Mesendoderm (in vitro differentiated cells): Measurements from ENCODE around the gene OR8A1.

Experiments
- DNase-seq: peaks from one replicate; pipeline ENCODE4 v3.0.0; 2013
- H2AK5ac ChIP-seq: 2 replicates; pipeline ENCODE4 v1.6.1; 2013; ENCODE audit warnings: low read length, inconsistent platforms
- H2BK120ac ChIP-seq: 2 replicates; pipeline ENCODE4 v1.6.1; 2013; ENCODE audit warnings: low read depth, mild to moderate bottlenecking, low read length, moderate library complexity, mixed read lengths
- H2BK15ac ChIP-seq: replicated peaks from 2 replicates; pipeline ENCODE4 v1.6.1; 2013; ENCODE audit warnings: low read depth, mild to moderate bottlenecking, moderate library complexity
- H2BK5ac ChIP-seq: 2 replicates; pipeline ENCODE4 v1.6.1; 2013; ENCODE audit warnings: low read length, inconsistent platforms
- H3K18ac ChIP-seq: 2 replicates; pipeline ENCODE4 v1.6.1; 2013; ENCODE audit warnings: mild to moderate bottlenecking, low read length, mixed read lengths
- H3K23ac ChIP-seq: one replicate; pipeline ENCODE4 v1.6.1; 2013; ENCODE audit warnings: low read length
- H3K27ac ChIP-seq: 2 replicates; pipeline ENCODE4 v1.5.1; 2013; ENCODE audit warnings: low read depth, mild to moderate bottlenecking, inconsistent platforms, low read length, moderate library complexity
- H3K27me3 ChIP-seq: 2 replicates; pipeline ENCODE4 v1.6.1; 2013; ENCODE audit warnings: low read length, control low read depth, mild to moderate bottlenecking, inconsistent platforms; ENCODE audit not compliant: insufficient read depth, poor library complexity
- H3K36me3 ChIP-seq: 2 replicates; pipeline ENCODE4 v1.6.1; 2013; ENCODE audit warnings: low read length, inconsistent platforms; ENCODE audit not compliant: control insufficient read depth, insufficient read depth
- H3K4ac ChIP-seq: one replicate; pipeline ENCODE4 v1.6.1; 2013; ENCODE audit warnings: low read depth, mild to moderate bottlenecking, low read length, moderate library complexity
- H3K4me1 ChIP-seq: 2 replicates; pipeline ENCODE4 v1.6.1; 2013; ENCODE audit warnings: low read depth, low read length, inconsistent platforms; ENCODE audit not compliant: control insufficient read depth
- H3K4me2 ChIP-seq: 2 replicates; pipeline ENCODE4 v1.6.1; 2013; ENCODE audit warnings: low read length
- H3K4me3 ChIP-seq: 2 replicates; pipeline ENCODE4 v1.5.1; 2013; ENCODE audit warnings: mild to moderate bottlenecking, low read length
- H3K56ac ChIP-seq: one replicate; pipeline ENCODE4 v1.6.1; 2013; ENCODE audit warnings: low read length
- H3K79me1 ChIP-seq: 2 replicates; pipeline ENCODE4 v1.6.1; 2013; ENCODE audit warnings: low read length, inconsistent platforms
- H3K79me2 ChIP-seq: 2 replicates; pipeline ENCODE4 v1.6.1; 2013; ENCODE audit warnings: mild to moderate bottlenecking, low read length; ENCODE audit not compliant: control insufficient read depth, insufficient read depth
- H3K9ac ChIP-seq: 2 replicates; pipeline ENCODE4 v1.6.1; 2013; ENCODE audit warnings: low read length, inconsistent platforms
- H4K5ac ChIP-seq: one replicate; pipeline ENCODE4 v1.6.1; 2013; ENCODE audit warnings: low read length
- H4K8ac ChIP-seq: one replicate; pipeline ENCODE4 v1.6.1; 2013; ENCODE audit warnings: low read depth, mild to moderate bottlenecking, control low read depth, low read length, moderate library complexity
- WGBS: extraction: QIAGEN DNeasy Blood & Tissue Kit; methylation state at CpG from one replicate; pipeline ENCODE4 v1.1.7; 2013; ENCODE audit warnings: low lambda C conversion rate, missing lambda C conversion rate; ENCODE audit not compliant: insufficient coverage; ENCODE audit errors: extremely low coverage; 5-methylcytosine and 5-hydroxymethylcytosine counted together

The OR8A1 gene

DNA sequence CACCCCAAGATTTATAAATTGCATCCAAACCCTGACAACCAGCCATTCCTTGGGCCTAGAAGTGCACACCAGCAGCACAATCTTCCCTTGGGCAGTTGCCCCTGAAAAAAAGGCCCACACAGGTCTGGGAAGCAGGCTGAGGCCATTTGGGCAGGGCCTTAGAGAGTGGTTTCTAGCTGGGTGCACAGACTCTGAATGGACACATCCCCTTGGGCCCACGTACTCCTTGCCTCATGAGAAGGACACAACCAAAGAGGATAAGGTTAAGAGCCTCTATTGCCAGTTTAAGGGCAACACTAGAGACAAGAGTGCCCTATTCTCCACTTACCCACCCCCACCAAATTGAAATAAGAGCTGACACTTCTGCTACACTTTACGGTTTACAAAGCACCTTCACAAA lies 40.5 kb downstream of the OR8A1 start:
- H4K8ac ChIP-seq, result no peak overlapping the region
- H3K79me2 ChIP-seq, result no peaks in the 10 kb centered on the region
- H4K5ac ChIP-seq, result no peak overlapping the region
- no peak overlapping the region for H3K27ac ChIP-seq
- H3K27me3 ChIP-seq, result no peaks in the 10 kb centered on the region
- no peaks in the 10 kb centered on the region for H3K4me1 ChIP-seq
- H2BK15ac ChIP-seq, result no peak overlapping the region
- DNase-seq, result no peak
- H3K36me3 ChIP-seq, result no peaks in the 10 kb centered on the region
- no peak overlapping the region for H2BK5ac ChIP-seq
- H3K4me2 ChIP-seq, result no peak overlapping the region
- H3K18ac ChIP-seq, result no peak overlapping the region
- H2AK5ac ChIP-seq, result no peak overlapping the region
- WGBS, result no CpG with 5 or more reads among the region's 2 CpGs
- H3K9ac ChIP-seq, result no peak overlapping the region
- H3K23ac ChIP-seq, result no peak overlapping the region
- no peaks in the 10 kb centered on the region for H3K79me1 ChIP-seq
- H3K4me3 ChIP-seq, result no peak overlapping the region
- H2BK120ac ChIP-seq, result no peak overlapping the region
- no peak overlapping the region for H3K56ac ChIP-seq
- H3K4ac ChIP-seq, result no peak overlapping the region

DNA sequence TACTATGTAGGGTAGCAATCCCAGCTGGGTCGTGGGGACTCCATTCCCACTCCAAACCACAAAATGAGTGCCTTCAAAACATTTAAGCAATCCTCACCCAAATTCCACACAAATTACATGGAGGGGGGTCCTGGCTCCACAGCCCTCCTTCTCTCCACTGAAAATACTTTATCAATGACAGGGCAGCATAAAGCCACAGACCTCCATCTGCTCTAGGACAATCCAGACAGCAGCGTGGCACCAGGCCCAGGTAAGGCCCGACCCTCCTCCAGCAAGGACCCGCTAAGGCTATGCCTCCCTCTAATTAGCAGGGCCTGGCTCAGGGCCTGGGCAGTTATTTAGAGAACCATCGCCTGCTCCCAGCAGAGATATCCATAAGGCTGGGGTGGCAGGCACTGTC lies 41.3 kb downstream of the OR8A1 start, which contains the start of gene PANX3:
TSS of gene PANX3 (plus strand) at position 365 of the 400 bp plus-strand sequence. CDS start 129 bp downstream, outside the sequence.
- Histone ChIP-seq H3K27me3 (no peaks in the 10 kb centered on the region), H3K4me3 (no peak within 1 kb of the TSS), H4K5ac (no peak within 1 kb of the TSS), H2BK5ac (no peak within 1 kb of the TSS), H4K8ac (no peak within 1 kb of the TSS), H3K4me1 (no peaks in the 10 kb centered on the region), H3K9ac (no peak within 1 kb of the TSS), H3K18ac (no peak within 1 kb of the TSS), H3K27ac (no peak within 1 kb of the TSS), H3K4me2 (no peak within 1 kb of the TSS), H3K79me2 (no peaks in the 10 kb centered on the region), H3K23ac (no peak within 1 kb of the TSS), H2BK120ac (no peak within 1 kb of the TSS), H2BK15ac (no peak within 1 kb of the TSS), H2AK5ac (no peak within 1 kb of the TSS), H3K36me3 (no peaks in the 10 kb centered on the region), H3K56ac (no peak within 1 kb of the TSS), H3K79me1 (no peaks in the 10 kb centered on the region), H3K4ac (no peak within 1 kb of the TSS)
- no peak for DNase-seq
- WGBS, result no CpG with 5 or more reads among the region's 5 CpGs

DNA sequence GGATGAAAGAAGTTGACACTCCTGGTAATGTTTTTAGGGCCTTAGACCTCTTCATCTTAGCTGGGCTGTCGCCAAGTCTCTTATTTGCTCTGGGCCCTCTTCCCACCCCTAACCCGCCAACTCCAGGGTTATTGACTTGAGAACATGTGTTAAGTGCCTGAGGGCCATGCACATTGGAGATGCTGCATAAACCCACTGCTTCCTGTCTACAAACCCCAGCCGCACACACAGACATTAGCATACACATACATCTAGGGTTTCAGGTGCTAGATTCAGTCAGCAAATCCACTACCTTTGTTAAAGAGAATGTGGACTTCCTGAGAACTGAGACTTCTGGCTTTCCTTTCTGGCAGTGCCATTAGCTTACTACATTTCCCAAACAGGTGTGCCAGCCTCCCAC lies 42.2 kb downstream of the OR8A1 start:
- Histone ChIP-seq H3K27ac (no peak overlapping the region), H4K8ac (no peak overlapping the region), H3K79me2 (no peaks in the 10 kb centered on the region), H3K56ac (no peak overlapping the region), H2BK120ac (no peak overlapping the region), H3K4me3 (no peak overlapping the region), H2BK5ac (no peak overlapping the region), H3K4me2 (no peak overlapping the region), H3K4me1 (no peaks in the 10 kb centered on the region), H3K18ac (no peak overlapping the region), H2AK5ac (no peak overlapping the region), H3K23ac (no peak overlapping the region), H3K9ac (no peak overlapping the region), H3K4ac (no peak overlapping the region), H3K36me3 (no peaks in the 10 kb centered on the region), H3K27me3 (no peaks in the 10 kb centered on the region), H2BK15ac (no peak overlapping the region), H4K5ac (no peak overlapping the region), H3K79me1 (no peaks in the 10 kb centered on the region)
- DNase-seq, result no peak
- no CpG with 5 or more reads among the region's 3 CpGs for WGBS

DNA sequence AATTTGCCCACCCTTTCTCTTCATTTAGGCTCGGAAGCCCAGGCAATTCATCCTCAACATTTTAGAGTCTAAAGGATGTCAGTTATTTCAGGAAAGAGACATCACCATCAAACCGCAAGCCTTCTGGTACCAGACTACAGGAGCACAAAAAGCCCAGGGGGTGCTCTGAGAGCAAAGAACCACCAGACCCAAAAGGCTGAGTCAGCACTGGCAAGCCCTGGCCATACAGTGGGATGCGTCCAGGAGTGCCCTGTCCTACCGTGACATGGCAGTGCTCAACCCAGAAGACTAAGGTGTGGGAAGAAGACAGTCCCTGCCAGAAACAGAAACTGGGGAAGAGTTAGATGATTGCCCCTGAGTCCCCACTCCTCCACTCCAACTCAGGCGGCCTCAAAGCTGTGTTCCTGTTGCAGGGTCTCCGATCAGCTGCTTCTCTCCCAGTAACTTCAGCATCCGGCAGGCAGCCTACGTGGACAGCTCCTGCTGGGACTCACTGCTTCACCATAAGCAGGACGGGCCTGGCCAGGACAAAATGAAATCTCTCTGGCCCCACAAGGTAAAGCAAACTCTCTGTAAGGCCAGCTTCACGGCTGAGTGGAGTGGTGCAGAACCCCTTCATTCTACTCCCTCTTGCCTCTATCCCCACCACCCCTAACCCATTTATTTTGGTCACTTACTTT lies 42.9 kb downstream of the OR8A1 start:
- no peaks in the 10 kb centered on the region for H3K4me1 ChIP-seq
- H3K56ac ChIP-seq, result no peak overlapping the region
- no peak overlapping the region for H2AK5ac ChIP-seq
- no peak overlapping the region for H2BK15ac ChIP-seq
- H3K79me1 ChIP-seq, result no peaks in the 10 kb centered on the region
- H2BK120ac ChIP-seq, result no peak overlapping the region
- H3K9ac ChIP-seq, result no peak overlapping the region
- peak; percentile 14 for DNase-seq
- no peaks in the 10 kb centered on the region for H3K27me3 ChIP-seq
- H3K79me2 ChIP-seq, result no peaks in the 10 kb centered on the region
- no peak overlapping the region for H3K27ac ChIP-seq
- H4K5ac ChIP-seq, result no peak overlapping the region
- H3K4me3 ChIP-seq, result no peak overlapping the region
- no peak overlapping the region for H2BK5ac ChIP-seq
- H4K8ac ChIP-seq, result no peak overlapping the region
- H3K4me2 ChIP-seq, result no peak overlapping the region
- no peak overlapping the region for H3K4ac ChIP-seq
- WGBS, result no CpG with 5 or more reads among the region's 10 CpGs
- no peaks in the 10 kb centered on the region for H3K36me3 ChIP-seq
- H3K23ac ChIP-seq, result no peak overlapping the region
- no peak overlapping the region for H3K18ac ChIP-seq

DNA sequence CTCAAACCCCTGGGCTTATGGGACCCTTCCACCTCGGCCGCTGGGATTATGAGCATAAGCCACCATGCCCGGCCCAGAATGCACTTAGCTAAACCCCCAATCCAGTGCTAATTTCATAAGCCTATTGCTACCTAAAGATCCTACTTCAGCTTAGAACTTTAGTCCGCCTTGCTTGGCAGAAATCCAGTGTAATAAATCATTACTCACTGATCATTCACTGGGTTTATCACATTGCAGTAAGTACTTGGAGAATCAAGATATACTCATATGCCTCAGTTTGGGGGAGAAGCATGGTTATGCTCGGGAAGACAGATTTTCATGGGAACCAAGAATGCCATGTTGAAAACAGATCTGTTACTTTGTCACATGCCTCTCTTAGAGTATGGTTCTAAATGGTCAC lies 49.1 kb downstream of the OR8A1 start:
- WGBS, result no CpG with 5 or more reads among the region's 5 CpGs
- no peak for DNase-seq

More for the DNA sequence above, 49.1 kb downstream of the OR8A1 start:
- Histone ChIP-seq H3K18ac (no peak overlapping the region), H3K79me2 (peaks cover 8% of the 10 kb centered on the region), H4K5ac (no peak overlapping the region), H3K23ac (no peak overlapping the region), H3K4me2 (no peak overlapping the region), H3K79me1 (peaks cover 5% of the 10 kb centered on the region), H2BK5ac (no peak overlapping the region), H3K56ac (no peak overlapping the region), H3K4ac (no peak overlapping the region), H2AK5ac (no peak overlapping the region), H3K4me3 (no peak overlapping the region), H3K9ac (no peak overlapping the region), H3K36me3 (no peaks in the 10 kb centered on the region), H2BK120ac (no peak overlapping the region), H3K27me3 (peaks cover 3% of the 10 kb centered on the region), H3K4me1 (peaks cover 2% of the 10 kb centered on the region), H4K8ac (no peak overlapping the region), H2BK15ac (no peak overlapping the region), H3K27ac (no peak overlapping the region)
